H9 (cell line): ENCODE results near the gene DNAJC12. TPM values are rescaled to one million over a fixed set of nuclear protein-coding genes. Genes with fewer than 3 reads are reported as not detected.

Experiments
- DNase-seq: peaks from one replicate; pipeline ENCODE4 v3.0.0-alpha.2; 2017
- H2AFZ ChIP-seq: one replicate; pipeline ENCODE4 v1.6.1; 2013; ENCODE audit warnings: mild to moderate bottlenecking, low read length, control low read depth, moderate library complexity
- H2AK5ac ChIP-seq: 2 replicates; pipeline ENCODE4 v1.6.1; 2013; ENCODE audit warnings: low read length, control low read depth, mixed read lengths; ENCODE audit not compliant: insufficient read length
- H2BK120ac ChIP-seq: one replicate; pipeline ENCODE4 v1.6.1; 2013; ENCODE audit warnings: low read depth, mild to moderate bottlenecking, low read length, control low read depth, inconsistent platforms; ENCODE audit not compliant: poor library complexity, severe bottlenecking
- H2BK12ac ChIP-seq: 2 replicates; pipeline ENCODE4 v1.6.1; 2013; ENCODE audit warnings: low read length, control low read depth, mixed read lengths, low read depth; ENCODE audit not compliant: insufficient read length
- H2BK15ac ChIP-seq: 2 replicates; pipeline ENCODE4 v1.6.1; 2013; ENCODE audit warnings: low read depth, low read length, control low read depth
- H2BK20ac ChIP-seq: one replicate; pipeline ENCODE4 v1.6.1; 2013; ENCODE audit warnings: low read depth, mild to moderate bottlenecking, low read length, control low read depth, inconsistent platforms; ENCODE audit not compliant: poor library complexity, severe bottlenecking
- H2BK5ac ChIP-seq: 2 replicates; pipeline ENCODE4 v1.6.1; 2013; ENCODE audit warnings: low read length, control low read depth, mixed read lengths; ENCODE audit not compliant: insufficient read length
- H3K14ac ChIP-seq: 2 replicates; pipeline ENCODE4 v1.6.1; 2013; ENCODE audit warnings: low read length, control low read depth; ENCODE audit not compliant: insufficient read depth
- H3K18ac ChIP-seq: 2 replicates; pipeline ENCODE4 v1.6.1; 2013; ENCODE audit warnings: low read depth, mild to moderate bottlenecking, mixed read lengths, low read length, control low read depth; ENCODE audit not compliant: insufficient read length
- H3K23ac ChIP-seq: 2 replicates; pipeline ENCODE4 v1.6.1; 2013; ENCODE audit warnings: low read length, control low read depth, mixed read lengths, low read depth; ENCODE audit not compliant: insufficient read length
- H3K23me2 ChIP-seq: 2 replicates; pipeline ENCODE4 v1.6.1; 2013; ENCODE audit warnings: low read depth, mild to moderate bottlenecking, mixed read lengths, low read length, control low read depth; ENCODE audit not compliant: insufficient read length, poor library complexity, severe bottlenecking
- H3K27ac ChIP-seq: 2 replicates; pipeline ENCODE4 v1.5.1; 2013; ENCODE audit warnings: low read length, control low read depth, mixed read lengths, low read depth; ENCODE audit not compliant: insufficient read length
- H3K27me3 ChIP-seq: 2 replicates; pipeline ENCODE4 v1.6.1; 2013; ENCODE audit warnings: low read length, control low read depth, inconsistent platforms; ENCODE audit not compliant: insufficient read depth
- H3K4ac ChIP-seq: 2 replicates; pipeline ENCODE4 v1.6.1; 2013; ENCODE audit warnings: low read depth, mild to moderate bottlenecking, control low read depth, inconsistent platforms, low read length, moderate library complexity
- H3K4me1 ChIP-seq: 2 replicates; pipeline ENCODE4 v1.6.1; 2013; ENCODE audit warnings: low read length, control low read depth, inconsistent platforms; ENCODE audit not compliant: insufficient read depth
- H3K4me2 ChIP-seq: 2 replicates; pipeline ENCODE4 v1.6.1; 2013; ENCODE audit warnings: low read length, control low read depth, mixed read lengths; ENCODE audit not compliant: insufficient read length, insufficient read depth
- H3K56ac ChIP-seq: 2 replicates; pipeline ENCODE4 v1.6.1; 2013; ENCODE audit warnings: low read depth, mild to moderate bottlenecking, mixed read lengths, low read length, control low read depth; ENCODE audit not compliant: insufficient read length
- H3K79me1 ChIP-seq: 2 replicates; pipeline ENCODE4 v1.6.1; 2013; ENCODE audit warnings: low read depth, mild to moderate bottlenecking, moderate library complexity, low read length, control low read depth, inconsistent platforms; ENCODE audit not compliant: insufficient read depth, poor library complexity, severe bottlenecking
- H3K79me2 ChIP-seq: 2 replicates; pipeline ENCODE4 v1.6.1; 2013; ENCODE audit warnings: low read length, control low read depth, inconsistent platforms; ENCODE audit not compliant: insufficient read depth
- H3K9ac ChIP-seq: 2 replicates; pipeline ENCODE4 v1.6.1; 2013; ENCODE audit warnings: low read length, control low read depth, mixed read lengths; ENCODE audit not compliant: insufficient read length; ENCODE audit errors: extremely low read depth
- H3K9me3 ChIP-seq: one replicate; pipeline ENCODE4 v1.6.1; 2013; ENCODE audit warnings: low read depth, low read length, inconsistent platforms; ENCODE audit not compliant: control insufficient read depth
- H3T11ph ChIP-seq: one replicate; pipeline ENCODE4 v1.6.1; 2013; ENCODE audit warnings: mild to moderate bottlenecking, low read length, control low read depth, inconsistent platforms
- H4K20me1 ChIP-seq: one replicate; pipeline ENCODE4 v1.6.1; 2013; ENCODE audit not compliant: control insufficient read depth, insufficient read length, insufficient read depth
- H4K5ac ChIP-seq: 2 replicates; pipeline ENCODE4 v1.6.1; 2013; ENCODE audit warnings: low read depth, mild to moderate bottlenecking, mixed read lengths, low read length, control low read depth; ENCODE audit not compliant: insufficient read length
- H4K8ac ChIP-seq: replicated peaks from 2 replicates; pipeline ENCODE4 v1.6.1; 2013; ENCODE audit warnings: low read length, control low read depth, mixed read lengths, low read depth; ENCODE audit not compliant: insufficient read length
- H4K91ac ChIP-seq: 2 replicates; pipeline ENCODE4 v1.6.1; 2013; ENCODE audit warnings: low read depth, mild to moderate bottlenecking, moderate library complexity, mixed read lengths, low read length, control low read depth; ENCODE audit not compliant: insufficient read length
- H3K27ac Mint-ChIP-seq, 3 experiments: 2 replicates in 2 of 3; 3 replicates in 1 of 3; pipeline ENCODE4 v1.8.0; 2020 to 2021; ENCODE audit warnings: mixed read lengths in 3 of 3, mild to moderate bottlenecking in 1 of 3, moderate library complexity in 1 of 3
- H3K27me3 Mint-ChIP-seq: 2 replicates; pipeline ENCODE4 v1.8.0; 2021; ENCODE audit warnings: low read depth, mild to moderate bottlenecking, moderate library complexity, mixed read lengths
- H3K36me3 Mint-ChIP-seq, 3 experiments: 2 replicates in 2 of 3; 3 replicates in 1 of 3; pipeline ENCODE4 v1.8.0; 2020 to 2021; ENCODE audit warnings: low read depth in 3 of 3, mixed read lengths in 3 of 3; ENCODE audit not compliant: insufficient read depth in 1 of 3
- H3K4me1 Mint-ChIP-seq, 2 experiments: 2 replicates each; pipeline ENCODE4 v1.8.0; 2020; ENCODE audit warnings: mixed read lengths in 2 of 2
- H3K4me3 Mint-ChIP-seq, 2 experiments: 2 replicates in 1 of 2; 3 replicates in 1 of 2; pipeline ENCODE4 v1.8.0; 2020 to 2021; ENCODE audit warnings: mild to moderate bottlenecking in 2 of 2, mixed read lengths in 2 of 2, moderate library complexity in 1 of 2
- H3K9me3 Mint-ChIP-seq, 2 experiments: 2 replicates in 1 of 2; 3 replicates in 1 of 2; pipeline ENCODE4 v1.8.0; 2020; ENCODE audit warnings: mild to moderate bottlenecking in 2 of 2, mixed read lengths in 2 of 2, moderate library complexity in 1 of 2
- WGBS: extraction: QIAGEN DNeasy Blood & Tissue Kit; methylation state at CpG from one replicate; pipeline ENCODE4 v1.1.7; 2013; ENCODE audit warnings: missing lambda C conversion rate, low lambda C conversion rate, mixed read lengths; ENCODE audit not compliant: insufficient read length; ENCODE audit errors: extremely low coverage; 5-methylcytosine and 5-hydroxymethylcytosine counted together
- total RNA-seq: library from RNA; stranded (reverse); gene quantifications from 2 replicates; pipeline ENCODE4 v1.2.1, GENCODE V29; 2021
- TF ChIP-seq, protein P1 (sequence below): fragments of 200-600 bp; sonication (generic); conservative IDR thresholded peaks from 3 replicates; pipeline ENCODE4 v1.8.0; 2021; ENCODE audit warnings: antibody characterized with exemption, mild to moderate bottlenecking

Gene DNAJC12
- total RNA-seq, 1 experiment from 2014 or later: 0.85 TPM

DNA sequence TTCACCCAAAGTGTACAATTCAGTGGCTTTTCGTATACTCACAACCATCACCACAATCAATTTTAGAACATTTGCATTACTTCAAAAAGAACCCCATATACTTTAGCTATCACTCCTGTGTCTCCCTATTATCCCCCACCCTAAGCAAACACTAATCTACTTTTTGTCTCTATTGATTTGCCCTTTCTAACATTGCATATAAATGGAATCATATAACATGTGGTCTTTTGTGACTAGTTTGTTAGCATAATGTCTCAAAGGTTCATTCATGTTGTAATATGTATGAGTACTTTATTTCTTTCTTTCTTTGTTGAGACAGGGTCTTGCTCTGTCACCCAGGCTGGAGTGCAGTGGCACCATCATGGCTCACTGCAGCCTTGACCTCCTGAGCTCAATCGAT is 21.0 kb upstream of the DNAJC12 start:
- no peaks in the 10 kb centered on the region for H3K9me3 ChIP-seq
- WGBS: no CpG with 5 or more reads among the region's 2 CpGs
- H2BK15ac ChIP-seq: no peak overlapping the region
- no peak overlapping the region for H3T11ph ChIP-seq
- H3K36me3 Mint-ChIP-seq: peaks cover 0 to 10% (median 0%) of the 10 kb centered on the region in 3 experiments; a peak in 3 of 7 replicates
- no peak overlapping the region for H3K4me2 ChIP-seq
- H3K14ac ChIP-seq: no peak overlapping the region
- no peak overlapping the region for H3K56ac ChIP-seq
- H2AK5ac ChIP-seq: no peak overlapping the region
- no peaks in the 10 kb centered on the region; a peak in 1 of 5 replicates for H3K9me3 Mint-ChIP-seq
- no peaks in the 10 kb centered on the region for H3K23me2 ChIP-seq
- no peak overlapping the region for H3K4ac ChIP-seq
- no peak overlapping the region for H3K4me3 Mint-ChIP-seq
- no peak overlapping the region for H3K23ac ChIP-seq
- no peak overlapping the region for H4K5ac ChIP-seq
- DNase-seq: no peak
- no peak overlapping the region for H3K9ac ChIP-seq
- no peak overlapping the region for H2AFZ ChIP-seq
- H2BK12ac ChIP-seq: no peak overlapping the region
- no peaks in the 10 kb centered on the region; the same call in 1 of the 2 replicates for H3K27me3 Mint-ChIP-seq
- H3K4me1 Mint-ChIP-seq: peaks cover 35 to 41% of the 10 kb centered on the region in 2 experiments
- TF ChIP-seq, protein P1, sequence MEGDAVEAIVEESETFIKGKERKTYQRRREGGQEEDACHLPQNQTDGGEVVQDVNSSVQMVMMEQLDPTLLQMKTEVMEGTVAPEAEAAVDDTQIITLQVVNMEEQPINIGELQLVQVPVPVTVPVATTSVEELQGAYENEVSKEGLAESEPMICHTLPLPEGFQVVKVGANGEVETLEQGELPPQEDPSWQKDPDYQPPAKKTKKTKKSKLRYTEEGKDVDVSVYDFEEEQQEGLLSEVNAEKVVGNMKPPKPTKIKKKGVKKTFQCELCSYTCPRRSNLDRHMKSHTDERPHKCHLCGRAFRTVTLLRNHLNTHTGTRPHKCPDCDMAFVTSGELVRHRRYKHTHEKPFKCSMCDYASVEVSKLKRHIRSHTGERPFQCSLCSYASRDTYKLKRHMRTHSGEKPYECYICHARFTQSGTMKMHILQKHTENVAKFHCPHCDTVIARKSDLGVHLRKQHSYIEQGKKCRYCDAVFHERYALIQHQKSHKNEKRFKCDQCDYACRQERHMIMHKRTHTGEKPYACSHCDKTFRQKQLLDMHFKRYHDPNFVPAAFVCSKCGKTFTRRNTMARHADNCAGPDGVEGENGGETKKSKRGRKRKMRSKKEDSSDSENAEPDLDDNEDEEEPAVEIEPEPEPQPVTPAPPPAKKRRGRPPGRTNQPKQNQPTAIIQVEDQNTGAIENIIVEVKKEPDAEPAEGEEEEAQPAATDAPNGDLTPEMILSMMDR: no peak
- peaks cover 8% of the 10 kb centered on the region; the same call in 1 of the 2 replicates for H3K4me1 ChIP-seq
- no peaks in the 10 kb centered on the region for H3K79me1 ChIP-seq
- H4K20me1 ChIP-seq: no peaks in the 10 kb centered on the region
- H4K91ac ChIP-seq: no peak overlapping the region
- H3K27me3 ChIP-seq: no peaks in the 10 kb centered on the region; the same call in 1 of the 2 replicates
- H2BK120ac ChIP-seq: no peak overlapping the region
- H3K27ac Mint-ChIP-seq: no peak overlapping the region; a peak in 2 of 7 replicates
- H3K79me2 ChIP-seq: no peaks in the 10 kb centered on the region
- no peak overlapping the region for H2BK5ac ChIP-seq
- no peak overlapping the region for H2BK20ac ChIP-seq
- H4K8ac ChIP-seq: no peak overlapping the region
- H3K27ac ChIP-seq: no peak overlapping the region
- no peak overlapping the region for H3K18ac ChIP-seq
